Stimulated activated naive CD8-positive, alpha-beta T cell treated with anti-CD3 and anti-CD28 coated beads, Interleukin-15, Interleukin-2, amounts not matched to agents 100 U/mL and 50 U/mL, for 24 hours (primary cell): ENCODE data around the gene PCLO.
"Not testable (repeated sequence)": the region's sequence is repeated elsewhere in the genome, so short reads cannot be mapped to it uniquely, and the experiment has no call there.

Experiments used
- ATAC-seq: fragments of 150-1000 bp; cut with Tn5 transposase; one replicate; pipeline ENCODE4 v1.10.0; 2021
- DNase-seq: peaks from one replicate; pipeline ENCODE4 v3.0.0; 2021

PCLO gene

DNA sequence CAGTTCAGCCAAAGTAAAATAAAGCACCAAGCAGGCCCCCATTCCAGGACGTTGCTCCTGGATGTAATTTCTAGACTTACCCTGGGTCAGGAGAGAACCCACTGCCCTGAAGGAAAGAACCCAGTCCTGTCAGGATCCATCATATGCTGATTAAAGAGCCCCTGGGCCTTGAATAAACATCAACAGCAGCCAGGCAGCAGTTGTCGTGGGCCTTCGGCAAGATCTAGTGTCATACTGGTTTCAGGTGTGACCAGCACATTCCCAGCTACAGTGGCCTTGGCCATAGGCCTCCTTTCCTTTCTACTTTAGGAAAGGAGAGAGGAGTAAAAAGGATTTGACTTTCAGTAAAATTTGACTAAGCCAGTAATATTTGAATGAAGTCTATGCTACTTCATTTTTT lies 430.0 kb downstream of the PCLO start:
- ATAC-seq = no peak
- no peak for DNase-seq

DNA sequence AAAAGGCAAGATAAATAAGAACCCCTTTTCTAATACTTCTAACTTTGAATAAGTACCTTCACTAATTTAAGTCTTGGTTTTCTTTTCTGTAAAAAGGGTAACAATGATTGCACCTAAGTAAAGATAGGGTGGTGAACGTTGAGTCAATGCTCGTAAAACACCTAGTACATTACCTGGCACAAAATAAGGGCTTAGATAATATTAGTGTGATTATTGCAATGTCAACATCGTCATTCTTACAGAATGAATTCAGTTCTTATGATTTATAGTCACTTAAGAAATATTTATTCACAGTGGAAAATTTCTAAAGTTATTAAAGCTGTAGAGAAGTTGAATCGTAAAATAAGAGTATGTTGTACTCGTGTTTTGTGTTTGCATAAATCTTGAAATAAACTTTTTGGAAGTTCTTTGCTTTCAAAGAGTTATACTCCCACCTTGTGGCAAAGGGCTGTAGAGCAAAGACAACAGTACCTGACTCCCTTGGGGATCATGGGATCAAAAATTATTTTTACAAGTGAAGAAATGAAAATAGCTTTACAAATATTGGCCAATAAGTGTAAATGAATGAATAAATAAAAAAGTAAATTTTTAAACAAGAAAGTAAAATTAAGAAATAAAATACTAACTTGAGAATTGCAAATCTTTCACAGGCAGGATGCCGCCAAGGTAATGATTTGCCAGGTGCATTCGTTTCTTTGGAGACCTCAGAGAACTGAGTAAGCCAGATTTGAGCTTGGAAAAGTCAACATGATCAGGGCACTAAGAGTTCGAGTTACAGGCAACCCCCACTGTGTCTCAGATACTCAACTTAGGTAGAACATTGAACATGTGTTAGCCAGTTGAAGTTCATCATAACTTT lies 433.3 kb downstream of the PCLO start:
- DNase-seq (no peak), ATAC-seq (no peak)

DNA sequence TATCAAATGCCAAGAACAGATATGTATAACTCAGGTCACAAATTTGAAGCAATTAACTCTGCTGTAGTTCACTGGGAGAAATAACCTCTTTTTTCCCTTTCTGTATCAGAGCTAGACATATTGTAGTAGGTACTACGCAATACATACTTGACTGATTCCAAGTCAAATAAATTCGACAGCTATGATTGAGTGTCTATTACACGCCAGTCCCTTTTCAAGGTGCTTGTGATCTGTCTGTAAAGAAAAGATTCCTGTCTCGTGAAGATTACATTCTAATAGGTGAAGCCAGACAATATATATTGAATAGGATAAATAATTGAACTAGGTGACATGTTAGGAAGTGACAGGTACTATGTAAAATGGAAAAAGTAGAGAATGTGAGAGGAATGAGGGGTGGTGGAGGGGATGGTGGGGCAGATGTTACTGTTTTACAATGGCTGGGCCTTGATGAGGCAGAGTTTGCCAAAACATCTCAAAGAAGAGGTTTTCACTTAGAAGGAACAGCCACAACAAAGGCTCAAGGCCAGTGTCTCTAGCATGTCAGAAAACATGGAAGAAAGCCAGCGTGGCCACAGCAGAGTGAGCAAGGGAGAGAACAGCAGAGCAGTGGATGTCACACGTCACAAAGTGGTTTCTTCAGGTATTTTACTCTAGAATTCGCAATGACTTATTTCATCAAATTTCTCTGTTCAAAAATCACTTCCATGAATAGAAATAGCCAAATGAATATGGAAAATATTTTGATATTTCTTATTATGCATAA lies 436.5 kb downstream of the PCLO start:
- no peak for DNase-seq
- no peak for ATAC-seq

DNA sequence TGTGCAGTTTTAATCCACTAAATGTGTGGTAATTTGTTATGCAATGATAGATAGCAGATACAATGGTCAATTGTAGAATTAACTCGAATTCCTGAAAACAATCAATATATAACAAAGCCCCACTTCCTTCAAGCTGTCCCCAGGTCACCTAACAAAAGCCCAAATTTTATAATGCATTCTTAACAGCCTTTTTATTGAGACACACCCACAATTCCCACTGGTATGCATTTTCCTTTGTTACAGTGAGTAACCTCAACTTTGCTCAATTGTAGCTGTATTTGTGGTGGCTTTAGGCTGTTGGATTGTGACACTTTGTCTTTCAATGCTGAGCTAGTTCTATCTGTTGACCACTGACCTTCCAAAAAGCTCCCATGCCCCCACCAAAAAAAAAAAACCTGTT lies 439.3 kb downstream of the PCLO start:
- no peak for DNase-seq
- no peak for ATAC-seq

DNA sequence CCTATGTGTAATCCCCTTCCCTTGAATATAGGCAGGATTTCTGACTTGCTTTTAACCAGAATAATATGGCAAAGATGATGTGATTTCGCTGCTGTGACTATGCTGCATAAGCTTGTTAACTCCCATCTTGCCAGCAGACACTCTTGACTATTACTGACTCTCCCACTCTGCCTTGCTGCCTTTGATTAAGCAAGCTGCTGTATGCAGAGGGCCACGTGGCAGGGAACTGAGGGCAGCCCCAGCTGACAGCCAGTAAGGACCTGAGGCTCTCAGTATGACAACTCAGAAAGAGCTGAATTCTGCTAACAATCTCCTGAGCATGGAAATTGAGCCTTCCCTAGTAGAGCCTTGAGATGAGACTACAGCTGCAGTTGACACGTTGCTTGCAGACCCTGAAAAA lies 439.7 kb downstream of the PCLO start:
- no peak for DNase-seq
- peak; percentile 14 for ATAC-seq

DNA sequence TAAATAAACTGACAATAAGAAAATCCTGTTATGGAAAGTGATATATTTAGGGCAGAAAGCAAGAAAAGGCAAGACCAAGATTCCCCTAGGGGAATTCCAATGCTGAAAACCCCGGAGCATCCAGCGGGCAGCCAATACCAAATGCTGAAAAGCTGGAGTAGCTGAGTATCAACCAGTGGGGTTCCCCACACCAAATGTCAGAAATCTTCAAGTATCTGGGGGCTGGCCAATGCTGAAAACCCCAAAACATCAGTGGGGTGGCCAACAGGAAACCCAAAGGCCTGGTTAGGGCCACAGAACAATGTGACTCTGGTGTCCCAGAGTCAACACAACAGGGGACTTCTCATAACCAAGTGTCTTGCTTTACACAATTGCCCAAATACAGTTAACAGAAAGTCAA lies 447.3 kb downstream of the PCLO start:
- ATAC-seq (no peak), DNase-seq (no peak)

DNA sequence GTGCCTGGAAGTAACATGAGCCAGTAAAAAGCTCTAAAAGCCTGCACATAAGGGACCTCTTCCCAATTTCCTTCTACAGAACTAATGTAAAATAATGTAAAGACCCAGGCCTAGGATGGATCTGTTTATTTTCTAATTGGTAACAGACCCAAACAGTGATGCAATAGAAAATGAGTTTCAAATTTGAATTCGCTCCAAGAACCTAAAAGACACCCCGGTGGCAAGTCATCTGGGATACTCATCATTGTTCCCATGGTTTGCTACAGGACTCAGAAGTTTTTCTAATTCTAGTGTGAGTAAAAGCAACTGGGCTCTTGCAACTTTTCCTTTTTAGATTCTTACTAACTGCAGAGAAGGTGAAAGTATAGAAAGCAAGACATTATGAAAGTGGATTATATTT lies 447.8 kb downstream of the PCLO start:
- no peak for ATAC-seq
- no peak for DNase-seq

DNA sequence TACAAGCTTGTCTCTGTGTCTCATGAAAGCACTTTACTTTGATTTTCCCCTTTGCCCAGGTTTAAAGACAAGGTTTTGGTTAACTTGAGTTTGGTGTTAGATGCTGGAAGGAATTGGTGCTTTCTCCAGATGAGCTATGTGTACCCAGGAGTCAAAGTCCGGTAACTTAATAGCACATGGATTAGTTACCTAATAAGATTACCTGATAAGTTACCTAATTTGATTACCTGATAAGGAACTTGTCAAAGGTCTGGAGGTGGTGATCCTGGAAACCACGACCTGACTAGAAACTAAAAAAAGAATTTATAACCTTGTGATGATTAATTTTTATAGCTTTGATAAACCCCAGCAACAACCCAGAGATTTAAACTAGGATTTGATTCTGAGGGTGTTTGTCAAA lies 449.2 kb downstream of the PCLO start:
- ATAC-seq (no peak), DNase-seq (no peak)

DNA sequence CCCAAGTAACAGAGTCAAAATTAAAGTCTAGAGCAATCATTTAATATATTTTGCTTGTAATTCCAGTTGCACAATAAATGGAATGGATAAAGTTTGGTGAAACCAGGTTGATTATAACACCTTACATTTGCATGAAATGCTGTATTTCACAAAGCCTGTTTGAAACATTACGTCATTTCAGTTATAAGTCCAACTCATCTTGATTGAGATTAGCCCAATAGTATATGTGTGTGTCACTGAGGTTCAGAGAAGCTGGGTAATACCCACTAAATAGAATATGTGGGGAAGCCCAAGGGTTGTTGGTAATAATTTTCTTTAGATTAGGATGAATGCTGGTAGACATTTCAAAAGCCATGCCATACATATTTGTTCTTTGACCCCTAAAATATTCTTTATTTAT lies 456.3 kb downstream of the PCLO start:
- ATAC-seq, DNase-seq: not testable (repeated sequence)

DNA sequence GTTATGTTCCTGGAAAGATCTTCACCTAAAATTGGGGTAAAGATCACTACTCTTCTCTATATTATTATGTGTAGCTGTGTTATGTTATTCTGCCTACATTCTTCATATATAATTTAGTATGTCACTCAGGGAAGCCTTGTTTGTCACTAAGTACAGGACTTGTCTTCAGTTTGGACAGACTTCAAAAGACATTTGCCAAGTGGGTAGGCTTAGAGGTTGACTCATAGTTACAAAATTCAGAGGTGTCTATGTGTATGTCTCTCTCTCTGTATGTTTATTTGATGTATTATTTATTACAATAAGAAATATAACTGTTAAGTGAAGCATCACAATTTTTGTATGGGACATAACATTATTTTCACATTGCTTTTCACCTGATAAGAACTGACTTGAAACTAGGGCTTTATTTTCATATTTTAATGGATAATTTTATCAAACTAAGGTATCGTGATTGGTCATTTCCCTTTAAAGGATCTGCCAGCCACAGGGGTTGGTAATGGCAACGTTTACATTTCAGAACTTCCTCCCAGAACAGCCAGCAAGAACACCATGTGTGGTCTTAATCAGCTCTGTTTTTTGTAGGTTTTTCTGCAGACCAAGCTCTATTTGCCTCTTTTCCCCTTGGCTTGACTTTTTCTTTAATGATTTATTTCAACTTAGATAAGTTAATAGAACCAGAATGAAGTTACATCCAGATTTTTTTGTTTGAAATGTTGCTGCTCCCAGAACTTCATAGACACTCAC lies 457.0 kb downstream of the PCLO start:
- no peak for ATAC-seq
- DNase-seq = no peak

DNA sequence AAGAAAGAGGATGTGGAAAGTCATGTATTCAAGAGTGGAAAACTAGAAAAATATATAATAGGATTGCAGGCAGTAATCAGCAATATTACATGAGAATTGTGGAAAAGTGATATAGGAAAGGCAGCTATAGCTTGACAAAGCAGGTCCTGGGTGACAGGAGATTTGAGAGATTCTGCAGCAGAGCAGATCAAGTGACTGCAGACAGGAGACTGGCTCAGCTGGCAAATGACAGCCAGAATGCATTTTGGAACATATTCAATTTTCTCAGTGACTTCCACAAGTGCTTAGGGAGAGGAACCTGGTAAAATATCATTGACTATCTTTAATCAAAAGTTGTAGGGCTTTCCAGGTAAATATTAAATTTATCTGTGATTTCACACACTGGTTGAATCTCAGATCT lies 458.6 kb downstream of the PCLO start:
- DNase-seq (no peak), ATAC-seq (no peak)
